ENCODE measurements around the gene SLC39A11. TPM values are rescaled to one million over a fixed set of nuclear protein-coding genes. Genes with fewer than 3 reads are reported as not detected.
A peak's percentile ranks its signal among the peaks of the same experiment; 100 is the strongest.

SLC39A11 gene
- total and polyA plus RNA-seq, 2 donors (not counting 1 experiment from before 2014, with no cell fraction given) = 12.7 to 27.4 TPM

DNA sequence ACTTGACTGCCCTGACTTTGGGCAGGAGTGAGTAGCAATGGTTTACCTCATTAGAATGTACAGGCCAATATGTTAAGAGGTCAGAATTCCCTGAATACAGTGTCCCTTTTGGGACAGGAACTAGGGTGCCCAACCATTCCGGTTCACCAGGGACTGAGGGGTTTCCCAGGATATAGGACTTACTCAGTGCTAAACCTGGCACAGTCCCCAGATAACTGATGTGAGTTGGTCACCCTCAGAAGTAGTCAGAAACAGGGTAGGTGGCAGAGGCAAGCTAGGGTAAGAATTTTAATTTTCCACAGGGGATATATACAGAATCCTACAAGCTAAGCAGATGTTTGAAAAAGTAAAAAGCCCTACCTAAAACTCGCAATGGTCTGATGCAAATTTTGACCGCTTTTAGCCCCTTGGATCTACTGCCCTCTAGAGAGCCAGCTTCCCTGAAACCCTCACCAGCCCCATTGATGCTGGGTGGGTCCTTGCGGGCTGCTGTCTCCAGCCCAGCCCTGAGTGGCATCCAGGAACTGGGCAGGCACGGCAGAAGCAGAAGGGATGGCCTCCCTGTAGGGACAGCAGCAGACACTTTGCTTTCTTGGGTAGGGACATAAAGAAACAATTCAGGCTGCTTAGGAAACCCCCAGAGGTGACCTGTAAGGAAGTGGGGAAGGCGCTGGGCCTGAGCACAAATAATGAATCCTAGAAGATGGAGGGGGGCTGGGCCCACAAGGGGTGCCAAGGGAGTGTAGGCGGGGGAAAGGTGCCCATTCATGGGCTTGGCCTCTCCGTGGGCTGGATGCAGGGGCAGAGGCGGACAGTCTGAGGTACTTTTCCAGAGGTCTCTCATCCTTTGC, 434.8 kb downstream of the SLC39A11 start:
- H3K4me1 ChIP-seq (ENCODE audit: control insufficient read depth, extremely low read depth, insufficient read depth, low read length) = no peaks in the 10 kb centered on the region
- H3K36me3 ChIP-seq (ENCODE audit: control insufficient read depth, insufficient read depth, low read length) = no peaks in the 10 kb centered on the region
- H3K4me2 ChIP-seq (ENCODE audit: extremely low read depth, insufficient read depth, low read length) = no peak overlapping the region
- H3K9me3 ChIP-seq (ENCODE audit: control insufficient read depth, insufficient read depth, low read depth, low read length) = no peaks in the 10 kb centered on the region
- H3K27ac ChIP-seq (ENCODE audit: insufficient read depth, low read length) = no peak overlapping the region
- no peak for TF ChIP-seq EZH2 (IDR thresholded peaks at IDR 0.05; ENCODE audit: low read length, missing control alignments)
- TF ChIP-seq, protein P1, sequence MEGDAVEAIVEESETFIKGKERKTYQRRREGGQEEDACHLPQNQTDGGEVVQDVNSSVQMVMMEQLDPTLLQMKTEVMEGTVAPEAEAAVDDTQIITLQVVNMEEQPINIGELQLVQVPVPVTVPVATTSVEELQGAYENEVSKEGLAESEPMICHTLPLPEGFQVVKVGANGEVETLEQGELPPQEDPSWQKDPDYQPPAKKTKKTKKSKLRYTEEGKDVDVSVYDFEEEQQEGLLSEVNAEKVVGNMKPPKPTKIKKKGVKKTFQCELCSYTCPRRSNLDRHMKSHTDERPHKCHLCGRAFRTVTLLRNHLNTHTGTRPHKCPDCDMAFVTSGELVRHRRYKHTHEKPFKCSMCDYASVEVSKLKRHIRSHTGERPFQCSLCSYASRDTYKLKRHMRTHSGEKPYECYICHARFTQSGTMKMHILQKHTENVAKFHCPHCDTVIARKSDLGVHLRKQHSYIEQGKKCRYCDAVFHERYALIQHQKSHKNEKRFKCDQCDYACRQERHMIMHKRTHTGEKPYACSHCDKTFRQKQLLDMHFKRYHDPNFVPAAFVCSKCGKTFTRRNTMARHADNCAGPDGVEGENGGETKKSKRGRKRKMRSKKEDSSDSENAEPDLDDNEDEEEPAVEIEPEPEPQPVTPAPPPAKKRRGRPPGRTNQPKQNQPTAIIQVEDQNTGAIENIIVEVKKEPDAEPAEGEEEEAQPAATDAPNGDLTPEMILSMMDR (conservative IDR thresholded peaks at IDR 0.05 in 1 of 2, IDR thresholded peaks at IDR 0.05 in 1 of 2; ENCODE audit: low read depth in 1 of 2, low read length in 2 of 2) = no peak
- DNase-seq (ENCODE audit: low read depth in 2 of 2) = peak in 1 of 2 donors; percentile 40
- H3K27me3 ChIP-seq (ENCODE audit: control insufficient read depth, insufficient read depth, low read length) = no peaks in the 10 kb centered on the region
- no peaks in the 10 kb centered on the region for H4K20me1 ChIP-seq (ENCODE audit: control insufficient read depth, extremely low read depth, insufficient read depth, low read length)
- H3K4me3 ChIP-seq (replicated peaks in 1 of 4; ENCODE audit: control extremely low read depth in 1 of 4, insufficient read depth in 1 of 4, low read depth in 3 of 4, low read length in 4 of 4) = no peak overlapping the region
- H3K9ac ChIP-seq (ENCODE audit: insufficient read depth, low read length) = no peak overlapping the region
- no peak overlapping the region for H2AFZ ChIP-seq (ENCODE audit: low read length)
- H3K79me2 ChIP-seq (ENCODE audit: control insufficient read depth, insufficient read depth, low read length) = no peaks in the 10 kb centered on the region

DNA sequence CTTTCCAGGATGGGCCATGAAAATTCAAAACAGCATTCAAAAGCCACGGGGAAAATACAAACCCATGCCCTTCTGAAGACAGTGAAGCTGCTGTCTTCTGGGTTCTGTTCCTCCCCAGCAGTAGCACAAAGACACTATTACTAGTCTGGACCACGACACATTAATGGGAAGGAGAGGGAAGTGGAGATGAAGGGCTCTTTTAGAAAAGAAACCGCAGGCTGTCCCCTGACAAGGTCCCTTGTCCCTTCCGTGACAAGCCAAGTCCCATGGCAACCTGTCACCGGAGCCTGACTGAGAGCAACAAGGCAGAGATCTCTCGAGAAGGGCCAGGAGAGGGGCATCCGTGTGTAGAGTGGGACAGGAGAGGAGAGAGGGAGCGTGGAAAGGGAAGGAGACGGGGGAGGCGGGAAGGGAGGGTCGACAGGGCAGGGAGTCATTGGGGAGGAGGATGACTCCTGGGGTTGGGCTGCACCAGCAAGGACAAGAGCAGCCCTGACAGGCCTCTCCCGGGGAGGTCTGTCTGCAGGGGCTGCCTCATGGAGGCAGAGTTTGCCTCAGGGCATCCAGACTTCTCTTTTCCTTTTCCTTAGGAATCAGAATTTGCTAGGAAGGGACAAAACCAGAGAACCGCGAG, 436.2 kb downstream of the SLC39A11 start:
- Histone ChIP-seq H3K4me3 (replicated peaks in 1 of 4; ENCODE audit: control extremely low read depth in 1 of 4, insufficient read depth in 1 of 4, low read depth in 3 of 4, low read length in 4 of 4) (no peak overlapping the region), H3K36me3 (ENCODE audit: control insufficient read depth, insufficient read depth, low read length) (no peaks in the 10 kb centered on the region), H3K79me2 (ENCODE audit: control insufficient read depth, insufficient read depth, low read length) (no peaks in the 10 kb centered on the region), H3K27me3 (ENCODE audit: control insufficient read depth, insufficient read depth, low read length) (no peaks in the 10 kb centered on the region), H3K4me2 (ENCODE audit: extremely low read depth, insufficient read depth, low read length) (no peak overlapping the region), H3K27ac (ENCODE audit: insufficient read depth, low read length) (no peak overlapping the region), H4K20me1 (ENCODE audit: control insufficient read depth, extremely low read depth, insufficient read depth, low read length) (no peaks in the 10 kb centered on the region), H3K9me3 (ENCODE audit: control insufficient read depth, insufficient read depth, low read depth, low read length) (no peaks in the 10 kb centered on the region), H3K9ac (ENCODE audit: insufficient read depth, low read length) (no peak overlapping the region), H3K4me1 (ENCODE audit: control insufficient read depth, extremely low read depth, insufficient read depth, low read length) (no peaks in the 10 kb centered on the region), H2AFZ (ENCODE audit: low read length) (no peak overlapping the region)
- DNase-seq (ENCODE audit: low read depth in 2 of 2) = no peak
- no peak for TF ChIP-seq EZH2 (IDR thresholded peaks at IDR 0.05; ENCODE audit: low read length, missing control alignments)
- TF ChIP-seq, protein P1 (conservative IDR thresholded peaks at IDR 0.05 in 1 of 2, IDR thresholded peaks at IDR 0.05 in 1 of 2; ENCODE audit: low read depth in 1 of 2, low read length in 2 of 2) = no peak

DNA sequence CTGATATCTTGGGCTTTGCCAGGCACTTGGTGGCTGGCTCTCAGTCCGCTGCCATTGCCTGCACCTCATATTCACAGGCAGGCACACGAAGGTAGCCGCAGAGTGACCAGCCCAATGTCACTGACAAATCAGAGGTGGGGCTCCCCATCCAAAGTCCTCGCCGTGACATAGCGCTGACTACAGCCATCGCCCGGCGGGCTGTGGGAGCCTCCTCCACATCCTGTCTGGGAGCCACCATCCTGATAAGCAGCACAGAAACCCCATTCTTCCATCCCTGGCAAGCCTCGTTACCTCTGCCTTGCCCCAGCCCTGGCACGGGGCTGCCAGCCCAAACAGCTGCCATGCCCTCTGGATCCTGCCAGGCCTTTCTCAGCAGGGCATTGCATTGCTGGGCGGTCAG, 437.8 kb downstream of the SLC39A11 start:
- H3K9ac ChIP-seq (ENCODE audit: insufficient read depth, low read length) = no peak overlapping the region
- H3K4me1 ChIP-seq (ENCODE audit: control insufficient read depth, extremely low read depth, insufficient read depth, low read length) = no peaks in the 10 kb centered on the region
- no peaks in the 10 kb centered on the region for H3K27me3 ChIP-seq (ENCODE audit: control insufficient read depth, insufficient read depth, low read length)
- DNase-seq (ENCODE audit: low read depth in 2 of 2) = no peak
- no peak overlapping the region for H3K4me2 ChIP-seq (ENCODE audit: extremely low read depth, insufficient read depth, low read length)
- H4K20me1 ChIP-seq (ENCODE audit: control insufficient read depth, extremely low read depth, insufficient read depth, low read length) = no peaks in the 10 kb centered on the region
- no peak overlapping the region for H3K4me3 ChIP-seq (replicated peaks in 1 of 4; ENCODE audit: control extremely low read depth in 1 of 4, insufficient read depth in 1 of 4, low read depth in 3 of 4, low read length in 4 of 4)
- no peaks in the 10 kb centered on the region for H3K9me3 ChIP-seq (ENCODE audit: control insufficient read depth, insufficient read depth, low read depth, low read length)
- no peak overlapping the region for H3K27ac ChIP-seq (ENCODE audit: insufficient read depth, low read length)
- no peaks in the 10 kb centered on the region for H3K79me2 ChIP-seq (ENCODE audit: control insufficient read depth, insufficient read depth, low read length)
- no peak overlapping the region for H2AFZ ChIP-seq (ENCODE audit: low read length)
- TF ChIP-seq EZH2 (IDR thresholded peaks at IDR 0.05; ENCODE audit: low read length, missing control alignments) = no peak
- TF ChIP-seq, protein P1 (conservative IDR thresholded peaks at IDR 0.05 in 1 of 2, IDR thresholded peaks at IDR 0.05 in 1 of 2; ENCODE audit: low read depth in 1 of 2, low read length in 2 of 2) = no peak
- H3K36me3 ChIP-seq (ENCODE audit: control insufficient read depth, insufficient read depth, low read length) = no peaks in the 10 kb centered on the region

All from fibroblast of lung (primary cell).